Measurements from ENCODE around the gene CD2AP. TPM values are rescaled to one million over a fixed set of nuclear protein-coding genes. Genes with fewer than 3 reads are reported as not detected.

Gene CD2AP
- total RNA-seq, 3 donors from 2014 or later: 21.3 to 60.7 (median 34.4) TPM

DNA sequence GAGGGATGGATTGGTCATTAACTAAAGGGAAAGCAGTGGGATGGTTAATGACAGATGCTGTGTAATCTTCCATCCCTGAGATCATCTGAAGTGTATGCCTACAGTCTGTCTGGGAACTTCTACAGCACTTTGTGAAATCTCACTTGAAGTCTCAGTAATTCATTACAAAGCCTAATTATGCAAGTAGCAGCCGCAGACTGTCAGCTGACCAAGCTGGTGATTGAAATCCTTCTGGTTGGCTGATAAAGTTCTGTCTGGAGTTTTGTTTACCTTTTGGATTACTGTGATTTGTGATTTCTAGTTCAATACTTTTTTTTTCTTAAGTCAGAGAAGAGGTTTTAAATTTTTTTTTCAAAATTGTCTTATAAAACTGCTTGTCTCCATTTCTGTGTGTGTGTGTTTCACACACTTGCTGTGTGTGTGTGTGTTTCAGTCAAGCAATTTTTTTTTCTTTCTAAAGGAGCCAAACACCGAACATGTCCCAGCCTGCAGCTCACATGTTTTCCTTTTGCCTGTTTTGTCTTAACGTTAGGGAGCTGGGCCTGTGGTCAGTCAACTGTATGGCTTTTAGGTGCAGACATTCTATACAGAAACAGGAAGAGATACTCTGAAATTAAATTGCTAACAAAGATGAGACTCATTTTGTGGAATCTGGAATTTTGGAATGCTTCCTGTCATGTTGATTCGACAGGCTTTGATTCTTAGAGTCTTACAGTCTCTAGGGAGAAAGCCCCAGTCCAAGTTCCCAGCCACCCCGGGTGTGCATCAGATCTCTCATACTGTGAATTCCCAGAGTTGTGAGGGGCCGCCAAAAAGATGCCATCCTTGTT is 192.3 kb downstream of the CD2AP start:
- no peaks in the 10 kb centered on the region for H3K27me3 ChIP-seq
- intact Hi-C loops (cut with DNase I; ENCODE audit: low total_unique reads): no loop called here
- DNase-seq (ENCODE audit: low spot score in 2 of 2): peak in 1 of 2 donors; percentile 25

DNA sequence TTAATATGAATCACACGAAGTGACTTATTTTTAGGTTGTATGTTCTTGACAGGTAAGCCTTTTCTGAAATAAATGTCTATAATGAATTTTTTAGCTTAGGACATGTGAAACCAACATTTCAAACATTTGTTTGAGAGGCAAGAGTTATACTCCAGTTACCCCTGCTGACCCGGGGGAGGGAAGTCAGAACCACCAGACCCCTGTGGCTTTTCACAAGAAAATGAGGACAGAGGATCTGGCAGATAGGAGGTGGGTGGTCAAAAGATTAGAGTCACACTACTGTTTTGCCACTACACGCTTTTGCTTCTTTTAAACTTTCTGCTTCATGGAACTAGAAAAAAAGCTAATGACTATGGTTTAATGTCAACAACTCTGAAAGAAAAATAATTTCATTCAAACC is 193.3 kb downstream of the CD2AP start:
- H3K36me3 ChIP-seq: no peaks in the 10 kb centered on the region
- no peaks in the 10 kb centered on the region for H3K27me3 ChIP-seq
- no peaks in the 10 kb centered on the region for H3K9me3 ChIP-seq
- TF ChIP-seq POLR2A (IDR thresholded peaks at IDR 0.05) (no peak), POLR2AphosphoS5 (IDR thresholded peaks at IDR 0.05) (no peak)
- TF ChIP-seq, protein P1, sequence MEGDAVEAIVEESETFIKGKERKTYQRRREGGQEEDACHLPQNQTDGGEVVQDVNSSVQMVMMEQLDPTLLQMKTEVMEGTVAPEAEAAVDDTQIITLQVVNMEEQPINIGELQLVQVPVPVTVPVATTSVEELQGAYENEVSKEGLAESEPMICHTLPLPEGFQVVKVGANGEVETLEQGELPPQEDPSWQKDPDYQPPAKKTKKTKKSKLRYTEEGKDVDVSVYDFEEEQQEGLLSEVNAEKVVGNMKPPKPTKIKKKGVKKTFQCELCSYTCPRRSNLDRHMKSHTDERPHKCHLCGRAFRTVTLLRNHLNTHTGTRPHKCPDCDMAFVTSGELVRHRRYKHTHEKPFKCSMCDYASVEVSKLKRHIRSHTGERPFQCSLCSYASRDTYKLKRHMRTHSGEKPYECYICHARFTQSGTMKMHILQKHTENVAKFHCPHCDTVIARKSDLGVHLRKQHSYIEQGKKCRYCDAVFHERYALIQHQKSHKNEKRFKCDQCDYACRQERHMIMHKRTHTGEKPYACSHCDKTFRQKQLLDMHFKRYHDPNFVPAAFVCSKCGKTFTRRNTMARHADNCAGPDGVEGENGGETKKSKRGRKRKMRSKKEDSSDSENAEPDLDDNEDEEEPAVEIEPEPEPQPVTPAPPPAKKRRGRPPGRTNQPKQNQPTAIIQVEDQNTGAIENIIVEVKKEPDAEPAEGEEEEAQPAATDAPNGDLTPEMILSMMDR (IDR thresholded peaks at IDR 0.05): no peak
- H3K4me1 ChIP-seq: no peaks in the 10 kb centered on the region
- DNase-seq (ENCODE audit: low spot score in 2 of 2): no peak
- no peak overlapping the region for H3K4me3 ChIP-seq
- intact Hi-C loops (cut with DNase I; ENCODE audit: low total_unique reads): no loop called here
- H3K27ac ChIP-seq: no peak overlapping the region

More for the DNA sequence above, 192.3 kb downstream of the CD2AP start:
- no peaks in the 10 kb centered on the region for H3K36me3 ChIP-seq
- no peak for TF ChIP-seq POLR2A (IDR thresholded peaks at IDR 0.05)
- TF ChIP-seq, protein P1 (IDR thresholded peaks at IDR 0.05): no peak
- no peak for TF ChIP-seq POLR2AphosphoS5 (IDR thresholded peaks at IDR 0.05)
- no peaks in the 10 kb centered on the region for H3K4me1 ChIP-seq
- no peaks in the 10 kb centered on the region for H3K9me3 ChIP-seq
- no peak overlapping the region for H3K4me3 ChIP-seq
- H3K27ac ChIP-seq: peak overlapping the region in 1 of 2 donors; percentile 57

DNA sequence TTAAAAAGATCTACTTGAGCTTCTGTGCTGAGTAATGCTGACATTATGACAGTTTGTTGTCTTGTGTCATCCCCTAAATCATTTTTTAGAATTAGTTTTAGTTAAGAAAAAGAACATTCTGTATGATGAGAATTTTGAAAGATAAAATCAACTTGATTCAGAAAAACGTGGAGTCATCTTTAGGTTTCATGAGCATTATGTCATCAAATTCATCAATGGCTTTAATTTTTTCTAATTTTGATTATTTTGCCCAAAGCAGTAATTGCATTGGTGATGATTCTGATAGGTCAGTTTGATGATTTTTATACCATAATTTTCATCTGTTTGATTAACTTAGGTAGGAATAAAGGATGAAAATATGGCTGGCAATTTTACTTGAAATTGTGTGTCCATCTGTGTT is 194.2 kb downstream of the CD2AP start:
- no peaks in the 10 kb centered on the region for H3K36me3 ChIP-seq
- TF ChIP-seq, protein P1 (IDR thresholded peaks at IDR 0.05): no peak
- TF ChIP-seq POLR2AphosphoS5 (IDR thresholded peaks at IDR 0.05) (no peak), POLR2A (IDR thresholded peaks at IDR 0.05) (no peak)
- H3K27ac ChIP-seq: no peak overlapping the region
- intact Hi-C loops (cut with DNase I; ENCODE audit: low total_unique reads): no loop called here
- H3K27me3 ChIP-seq: no peaks in the 10 kb centered on the region
- no peak overlapping the region for H3K4me3 ChIP-seq
- H3K4me1 ChIP-seq: no peaks in the 10 kb centered on the region
- DNase-seq (ENCODE audit: low spot score in 2 of 2): no peak
- no peaks in the 10 kb centered on the region for H3K9me3 ChIP-seq

DNA sequence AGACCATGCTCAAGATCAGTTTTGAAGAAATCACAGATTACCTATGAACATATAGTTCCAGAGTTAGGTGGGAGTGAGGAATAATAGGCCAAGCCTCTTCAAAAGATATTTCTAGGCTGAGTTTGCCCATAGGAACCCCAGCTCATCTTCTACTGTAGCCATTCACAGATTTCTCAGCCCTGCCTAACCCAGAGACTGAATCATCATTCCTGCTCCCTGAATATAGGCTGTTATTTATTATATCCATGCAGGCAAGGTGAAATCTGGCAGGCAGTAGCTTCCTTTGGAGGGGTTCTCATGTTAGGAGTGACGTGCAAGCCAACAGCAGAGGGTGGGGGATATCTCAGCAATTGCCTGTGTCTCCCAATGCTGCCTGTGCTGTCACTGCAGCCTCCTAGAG is 195.2 kb downstream of the CD2AP start:
- Histone ChIP-seq H3K27me3 (no peaks in the 10 kb centered on the region), H3K27ac (no peak overlapping the region), H3K9me3 (no peaks in the 10 kb centered on the region), H3K4me3 (no peak overlapping the region), H3K4me1 (no peaks in the 10 kb centered on the region), H3K36me3 (no peaks in the 10 kb centered on the region)
- intact Hi-C loops (cut with DNase I; ENCODE audit: low total_unique reads): no loop called here
- TF ChIP-seq POLR2A (IDR thresholded peaks at IDR 0.05): no peak
- TF ChIP-seq, protein P1 (IDR thresholded peaks at IDR 0.05): no peak
- no peak for TF ChIP-seq POLR2AphosphoS5 (IDR thresholded peaks at IDR 0.05)
- DNase-seq (ENCODE audit: low spot score in 2 of 2): no peak

DNA sequence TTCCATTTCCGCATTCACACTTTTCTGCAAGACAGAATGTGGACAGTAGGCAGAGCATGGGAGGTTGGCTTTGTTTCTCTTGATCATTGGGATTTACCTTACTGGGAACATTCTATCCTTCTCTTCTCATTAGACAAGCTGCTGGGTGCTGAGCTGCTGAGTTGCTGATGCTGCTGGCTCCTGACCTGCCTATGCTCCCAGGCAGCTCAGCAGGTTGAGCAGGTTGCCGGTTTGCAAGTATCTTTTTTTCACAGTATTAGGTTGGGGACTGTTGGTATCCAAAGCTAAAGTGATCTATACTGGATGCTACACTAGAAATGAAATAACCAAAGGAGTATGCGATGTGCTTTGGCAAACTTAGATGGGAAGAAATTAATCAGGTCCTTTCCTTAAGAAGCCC is 197.1 kb downstream of the CD2AP start:
- Histone ChIP-seq H3K4me3 (no peak overlapping the region), H3K27ac (no peak overlapping the region), H3K9me3 (no peaks in the 10 kb centered on the region), H3K4me1 (no peaks in the 10 kb centered on the region), H3K36me3 (no peaks in the 10 kb centered on the region), H3K27me3 (no peaks in the 10 kb centered on the region)
- no peak for DNase-seq (ENCODE audit: low spot score in 2 of 2)
- TF ChIP-seq, protein P1 (IDR thresholded peaks at IDR 0.05): no peak
- TF ChIP-seq POLR2A (IDR thresholded peaks at IDR 0.05) (no peak), POLR2AphosphoS5 (IDR thresholded peaks at IDR 0.05) (no peak)
- intact Hi-C loops (cut with DNase I; ENCODE audit: low total_unique reads): no loop called here

All from breast epithelium (tissue), 4 donors.